BE2C (cell line): ENCODE data around the gene MAP4K5.

ENCODE experiments used
- DNase-seq: peaks from one replicate; pipeline ENCODE4 v3.0.0-alpha.2; 2020
- H3K27me3 ChIP-seq: fragments of 250-450 bp; sonication (Bioruptor Pico); 2 replicates; pipeline ENCODE4 v1.5.1; 2020; ENCODE audit warnings: mild to moderate bottlenecking
- H3K36me3 ChIP-seq: fragments of 250-450 bp; sonication (Bioruptor Pico); 2 replicates; pipeline ENCODE4 v1.5.1; 2020; ENCODE audit warnings: mild to moderate bottlenecking
- H3K4me1 ChIP-seq: fragments of 250-450 bp; sonication (Bioruptor Pico); 2 replicates; pipeline ENCODE4 v1.5.1; 2020
- H3K4me3 ChIP-seq: 2 replicates; pipeline ENCODE4 v1.5.1; 2011; ENCODE audit warnings: low read depth, low read length
- H3K9me3 ChIP-seq: fragments of 250-450 bp; sonication (Bioruptor Pico); 2 replicates; pipeline ENCODE4 v1.5.1; 2020
- TF ChIP-seq, protein P1 (sequence below): IDR thresholded peaks from 2 replicates; pipeline ENCODE4 v1.5.1; 2012; ENCODE audit warnings: mild to moderate bottlenecking, low read depth, low read length

The MAP4K5 gene

DNA sequence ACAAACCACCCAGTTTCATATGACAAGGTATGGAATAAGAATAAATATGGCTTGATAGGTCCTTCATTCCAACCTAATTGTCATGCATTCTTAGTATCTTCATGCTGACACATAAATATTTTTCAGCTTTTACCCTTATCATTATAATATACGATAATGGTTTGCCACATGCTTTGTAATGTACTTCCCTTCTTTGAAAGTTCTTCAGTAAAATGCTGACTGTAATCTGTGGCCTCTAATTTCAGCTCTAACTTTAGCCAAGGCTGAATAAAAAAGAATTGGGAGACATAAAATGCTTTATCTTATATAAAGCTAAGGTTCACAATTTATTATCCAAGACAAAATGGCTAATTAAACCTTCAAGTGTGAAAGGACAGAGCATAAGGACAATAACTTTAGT is 2.6 kb upstream of the MAP4K5 start:
- Histone ChIP-seq H3K4me3 (no peak overlapping the region), H3K36me3 (no peaks in the 10 kb centered on the region), H3K9me3 (no peaks in the 10 kb centered on the region; the same call in 1 of the 2 replicates), H3K27me3 (no peaks in the 10 kb centered on the region), H3K4me1 (no peaks in the 10 kb centered on the region; the same call in 1 of the 2 replicates)
- no peak for DNase-seq
- TF ChIP-seq, protein P1, sequence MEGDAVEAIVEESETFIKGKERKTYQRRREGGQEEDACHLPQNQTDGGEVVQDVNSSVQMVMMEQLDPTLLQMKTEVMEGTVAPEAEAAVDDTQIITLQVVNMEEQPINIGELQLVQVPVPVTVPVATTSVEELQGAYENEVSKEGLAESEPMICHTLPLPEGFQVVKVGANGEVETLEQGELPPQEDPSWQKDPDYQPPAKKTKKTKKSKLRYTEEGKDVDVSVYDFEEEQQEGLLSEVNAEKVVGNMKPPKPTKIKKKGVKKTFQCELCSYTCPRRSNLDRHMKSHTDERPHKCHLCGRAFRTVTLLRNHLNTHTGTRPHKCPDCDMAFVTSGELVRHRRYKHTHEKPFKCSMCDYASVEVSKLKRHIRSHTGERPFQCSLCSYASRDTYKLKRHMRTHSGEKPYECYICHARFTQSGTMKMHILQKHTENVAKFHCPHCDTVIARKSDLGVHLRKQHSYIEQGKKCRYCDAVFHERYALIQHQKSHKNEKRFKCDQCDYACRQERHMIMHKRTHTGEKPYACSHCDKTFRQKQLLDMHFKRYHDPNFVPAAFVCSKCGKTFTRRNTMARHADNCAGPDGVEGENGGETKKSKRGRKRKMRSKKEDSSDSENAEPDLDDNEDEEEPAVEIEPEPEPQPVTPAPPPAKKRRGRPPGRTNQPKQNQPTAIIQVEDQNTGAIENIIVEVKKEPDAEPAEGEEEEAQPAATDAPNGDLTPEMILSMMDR, result no peak

DNA sequence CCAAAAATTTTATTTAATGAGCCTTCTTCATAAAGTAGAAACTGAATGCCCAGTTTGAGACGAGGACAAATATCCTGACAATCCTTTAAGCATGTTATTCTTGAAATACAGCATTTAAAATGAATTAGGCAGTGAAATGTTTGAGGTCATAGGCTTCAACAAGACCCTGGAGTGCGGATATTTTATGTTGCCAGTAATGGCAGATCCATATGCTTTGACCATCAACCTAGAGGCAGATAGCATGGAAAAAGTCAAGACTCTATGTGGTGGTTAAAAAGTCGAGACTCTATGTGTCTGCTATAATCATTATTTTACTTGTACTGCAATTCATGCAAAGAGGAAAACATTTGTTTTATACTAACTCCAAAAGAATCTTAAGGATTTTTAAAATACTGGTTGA is 2.0 kb upstream of the MAP4K5 start:
- no peak overlapping the region for H3K4me3 ChIP-seq
- TF ChIP-seq, protein P1, result no peak
- no peaks in the 10 kb centered on the region; the same call in 1 of the 2 replicates for H3K4me1 ChIP-seq
- DNase-seq, result no peak
- no peaks in the 10 kb centered on the region for H3K36me3 ChIP-seq
- H3K9me3 ChIP-seq, result no peaks in the 10 kb centered on the region; the same call in 1 of the 2 replicates
- H3K27me3 ChIP-seq, result no peaks in the 10 kb centered on the region

DNA sequence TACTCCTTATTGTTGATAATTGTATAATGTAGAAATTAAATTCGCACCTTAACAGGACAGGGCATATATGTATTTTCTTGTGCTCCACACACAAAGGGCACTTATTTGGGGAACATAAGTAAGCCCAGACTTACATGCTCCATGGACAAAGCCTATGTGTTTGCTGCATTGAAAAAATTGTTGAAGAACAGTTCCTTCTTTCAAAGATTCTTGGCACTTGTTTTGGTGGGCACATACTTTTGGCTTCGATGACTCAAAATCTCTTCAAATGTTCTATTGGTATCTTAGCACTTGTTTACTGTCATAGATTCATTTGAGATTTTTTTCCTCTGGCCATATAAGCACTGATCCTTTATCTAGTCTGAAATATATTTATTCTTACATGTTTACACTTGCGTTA is 1.4 kb upstream of the MAP4K5 start:
- no peak for DNase-seq
- no peaks in the 10 kb centered on the region for H3K27me3 ChIP-seq
- no peak overlapping the region for H3K4me3 ChIP-seq
- no peaks in the 10 kb centered on the region; the same call in 1 of the 2 replicates for H3K4me1 ChIP-seq
- TF ChIP-seq, protein P1, result no peak
- no peaks in the 10 kb centered on the region for H3K36me3 ChIP-seq
- H3K9me3 ChIP-seq, result no peaks in the 10 kb centered on the region; the same call in 1 of the 2 replicates

DNA sequence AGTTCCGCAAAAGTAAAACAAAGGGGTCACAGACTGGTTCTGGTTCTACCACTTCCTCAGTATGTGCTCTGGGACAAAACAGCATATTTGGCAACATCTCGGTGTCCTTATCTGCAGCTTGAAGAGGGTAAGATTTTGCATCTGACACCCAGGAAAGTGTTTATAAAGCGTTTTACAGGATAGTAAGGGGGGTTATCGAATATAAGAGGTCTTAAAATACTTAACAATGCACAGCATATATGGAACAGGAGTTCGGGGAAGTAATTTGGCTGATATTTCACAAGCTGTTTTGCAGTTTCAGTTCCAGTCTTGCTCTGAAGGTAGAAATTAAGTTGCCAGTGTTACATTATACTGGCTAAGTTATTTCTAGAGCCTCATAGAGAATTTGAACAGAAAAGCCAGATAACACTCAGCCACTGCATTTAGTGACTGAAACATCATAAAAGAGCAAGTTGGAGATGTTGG is 904 bp upstream of the MAP4K5 start:
- Histone ChIP-seq H3K4me1 (no peaks in the 10 kb centered on the region; the same call in 1 of the 2 replicates), H3K9me3 (no peaks in the 10 kb centered on the region), H3K4me3 (peak overlapping the region; percentile 81; the same call in 1 of the 2 replicates), H3K36me3 (no peaks in the 10 kb centered on the region), H3K27me3 (no peaks in the 10 kb centered on the region)
- DNase-seq, result no peak
- TF ChIP-seq, protein P1, result no peak

DNA sequence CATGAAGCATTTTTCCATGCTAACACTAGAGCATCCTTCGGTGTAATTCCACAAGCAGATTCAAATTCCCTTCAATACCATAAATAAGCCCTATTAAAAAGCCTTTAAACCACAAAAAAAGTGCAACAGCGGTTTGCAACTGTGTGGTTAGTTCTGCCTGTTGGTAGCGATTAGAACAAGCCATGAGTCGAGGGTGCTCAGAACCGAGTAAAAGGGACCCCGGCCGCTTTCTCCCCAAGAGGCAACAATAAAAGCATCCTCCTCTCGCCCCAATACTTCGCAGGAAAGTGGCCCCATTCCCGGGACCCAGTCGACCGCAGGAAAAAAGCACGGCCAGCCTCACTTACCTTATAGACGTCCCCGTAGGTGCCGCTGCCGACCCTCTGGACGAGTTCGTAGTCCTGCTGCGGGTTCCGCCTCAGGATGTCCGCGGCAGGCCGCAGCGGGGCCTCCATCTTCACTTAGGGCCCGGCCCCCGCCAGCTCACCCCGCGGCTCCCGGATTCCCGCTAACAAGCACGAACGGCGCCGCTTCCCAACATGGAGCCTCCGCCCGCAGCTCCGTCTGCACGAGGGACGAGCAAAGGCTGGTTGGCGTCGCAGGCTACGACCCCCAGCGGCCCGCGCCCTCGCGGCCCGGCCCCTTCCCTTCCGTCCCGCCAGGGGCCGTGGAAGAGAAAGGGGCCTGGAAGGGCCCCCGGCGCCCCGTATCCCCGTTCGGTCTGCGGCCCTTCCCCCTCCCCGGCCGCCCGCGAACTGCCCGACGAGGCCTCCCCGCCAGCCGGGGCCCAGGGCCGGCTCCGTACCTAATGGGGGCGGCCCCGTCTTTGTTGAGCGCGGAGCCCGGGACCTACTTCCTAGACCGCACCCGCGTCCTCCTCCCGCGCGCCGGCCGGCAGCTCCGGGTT is 521 bp downstream of the MAP4K5 start:
- Histone ChIP-seq H3K9me3 (no peaks in the 10 kb centered on the region), H3K4me1 (peaks cover 2% of the 10 kb centered on the region), H3K36me3 (no peaks in the 10 kb centered on the region), H3K27me3 (no peaks in the 10 kb centered on the region), H3K4me3 (peak overlapping the region; percentile 81)
- peak; percentile 62 for DNase-seq
- TF ChIP-seq, protein P1, result no peak
